ENCODE data around the gene NTRK2.

Gene NTRK2

GRCh38 chr9:84647699-84648098, 21.8 kb upstream of the NTRK2 start:
- POLR2A ChIA-PET (ENCODE audit: low non-redundant PET) = no interaction called here
- CTCF ChIA-PET = interaction anchor here (0.6 kb wide), 1 partner anchor 20 kb away, joined by 4 read pairs; no protein-coding TSS in a partner anchor
- no peak for TF ChIP-seq CTCF (conservative IDR thresholded peaks at IDR 0.05; ENCODE audit: low read depth)
- no peak for DNase-seq (ENCODE audit: low spot score)
- no peak overlapping the region for H3K27ac ChIP-seq

GRCh38 chr9:84652496-84653120, 16.9 kb upstream of the NTRK2 start:
- no peak overlapping the region for H3K27ac ChIP-seq
- DNase-seq (ENCODE audit: low spot score) = no peak
- CTCF ChIA-PET = interaction anchor here (0.7 kb wide), 1 partner anchor 1543 kb away, joined by 4 read pairs; no protein-coding TSS in a partner anchor

GRCh38 chr9:84655447-84655846, 14.1 kb upstream of the NTRK2 start:
- ChIA-PET POLR2A (ENCODE audit: low non-redundant PET) (no interaction called here), CTCF (no interaction called here)
- TF ChIP-seq CTCF (conservative IDR thresholded peaks at IDR 0.05; ENCODE audit: low read depth) = no peak
- no peak for DNase-seq (ENCODE audit: low spot score)
- no peak overlapping the region for H3K27ac ChIP-seq

More at GRCh38 chr9:84652496-84653120, 16.9 kb upstream of the NTRK2 start:
- no peak for TF ChIP-seq CTCF (conservative IDR thresholded peaks at IDR 0.05; ENCODE audit: low read depth)
- POLR2A ChIA-PET (ENCODE audit: low non-redundant PET) = no interaction called here

GRCh38 chr9:84659313-84659712, 10.2 kb upstream of the NTRK2 start:
- POLR2A ChIA-PET (ENCODE audit: low non-redundant PET) = no interaction called here
- no peak overlapping the region for H3K27ac ChIP-seq
- CTCF ChIA-PET = no interaction called here
- DNase-seq (ENCODE audit: low spot score) = no peak
- no peak for TF ChIP-seq CTCF (conservative IDR thresholded peaks at IDR 0.05; ENCODE audit: low read depth)

- no peak for DNase-seq (ENCODE audit: low spot score)
- H3K27ac ChIP-seq = no peak overlapping the region
- POLR2A ChIA-PET (ENCODE audit: low non-redundant PET) = no interaction called here
- CTCF ChIA-PET = no interaction called here
- no peak for TF ChIP-seq CTCF (conservative IDR thresholded peaks at IDR 0.05; ENCODE audit: low read depth)
Measured at GRCh38 chr9:84659773-84660172, 9.8 kb upstream of the NTRK2 start.

GRCh38 chr9:84667571-84668195, 1.8 kb upstream of the NTRK2 start:
- ChIA-PET CTCF (interaction anchor here (0.5 to 1.4 kb wide), 9 partner anchors 20 to 1451 kb away, joined by 3 to 7 read pairs (median 4); no protein-coding TSS in a partner anchor), POLR2A (ENCODE audit: low non-redundant PET) (no interaction called here)
- no peak overlapping the region for H3K27ac ChIP-seq
- TF ChIP-seq CTCF (conservative IDR thresholded peaks at IDR 0.05; ENCODE audit: low read depth) = no peak
- DNase-seq (ENCODE audit: low spot score) = peak; percentile 34
